Transverse colon (tissue), 4 donors: ENCODE measurements around the gene CCNF. TPM values are rescaled to one million over a fixed set of nuclear protein-coding genes. Genes with fewer than 3 reads are reported as not detected.

Source experiments
- DNase-seq: peaks from one replicate; pipeline ENCODE4 v3.0.0-alpha.2; 2019
- H3K27ac ChIP-seq, 4 donors: fragments of 200-600 bp; sonication (generic); 2 replicates each; pipeline ENCODE4 v1.5.1; 2016 to 2018; ENCODE audit warnings: inconsistent platforms in 4 of 4
- H3K27me3 ChIP-seq: fragments of 200-600 bp; sonication (generic); 2 replicates; pipeline ENCODE4 v1.5.1; 2017; ENCODE audit warnings: inconsistent platforms
- H3K36me3 ChIP-seq, 4 donors: fragments of 200-600 bp; sonication (generic); 2 replicates each; pipeline ENCODE4 v1.5.1; 2017 to 2019; ENCODE audit warnings: inconsistent platforms in 4 of 4
- H3K4me1 ChIP-seq, 4 donors: fragments of 200-600 bp; sonication (generic); 2 replicates each; pipeline ENCODE4 v1.5.1; 2017 to 2020; ENCODE audit warnings: inconsistent platforms in 4 of 4
- H3K4me3 ChIP-seq, 4 donors: fragments of 200-600 bp; sonication (generic); 1 replicate in 1 of 4; 2 replicates in 3 of 4; pipeline versions ENCODE4 v1.5.1 to v1.6.1; 2017 to 2019; ENCODE audit warnings: inconsistent platforms in 4 of 4
- H3K9me3 ChIP-seq, 2 donors: fragments of 200-600 bp; sonication (generic); 2 replicates each; pipeline ENCODE4 v1.5.1; 2017 to 2019; ENCODE audit warnings: inconsistent platforms in 2 of 2
- EP300 ChIP-seq: sonication (generic); formaldehyde crosslinking; IDR thresholded peaks from one replicate; pipeline ENCODE4 v1.6.1; 2017; ENCODE audit warnings: antibody characterized with exemption, low read depth
- POLR2A ChIP-seq: fragments of 450-650 bp; IDR thresholded peaks from one replicate; pipeline ENCODE4 v1.6.1; 2016; ENCODE audit warnings: antibody characterized with exemption, mild to moderate bottlenecking, moderate library complexity
- POLR2AphosphoS5 ChIP-seq, 3 donors: sonication (generic); formaldehyde crosslinking; IDR thresholded peaks; one replicate each; pipeline ENCODE4 v1.6.1; 2016; ENCODE audit warnings: antibody characterized with exemption in 3 of 3
- WGBS, 2 donors: methylation state at CpG; one replicate each; pipeline ENCODE4 v1.1.5; 2018; ENCODE audit warnings: low coverage in 1 of 2; 5-methylcytosine and 5-hydroxymethylcytosine counted together
- in situ Hi-C, 4 donors: fragments of 200-750 bp; cut with MboI; loops; one replicate each; pipeline versions ENCODE4 v1.15.0 to v1.15.1; 2017; ENCODE audit warnings: low sequenced_read_pairs in 3 of 4, low pct_ligation_motif_present in 1 of 4, low pct_unique_long_range_greater_than_20kb in 1 of 4
- intact Hi-C: fragments of 100-400 bp; cut with DNase I; formaldehyde crosslinking; loops from one replicate; pipeline ENCODE4 v1.15.1; 2023; ENCODE audit warnings: low total_unique reads
- total RNA-seq, 4 donors: library from RNA; depleted of rRNA; stranded (reverse); fragments of >200 nt; gene quantifications; one replicate each; pipeline ENCODE4 v1.1.0, GENCODE V29; 2016
- TF ChIP-seq, protein P1 (sequence below), 5 experiments: fragments of 200-600 bp in 3 of 5; fragments of 450-650 bp in 2 of 5; sonication (generic) in 3 of 5; IDR thresholded peaks; 1 replicate in 2 of 5; 2 replicates in 3 of 5; pipeline ENCODE4 v1.5.1; 2016 to 2017; ENCODE audit warnings: antibody characterized with exemption in 5 of 5, inconsistent platforms in 3 of 5, mild to moderate bottlenecking in 2 of 5, moderate library complexity in 1 of 5

Gene CCNF
- total RNA-seq, 4 donors from 2014 or later, result 0.75 to 24.9 (median 2.3) TPM

DNA sequence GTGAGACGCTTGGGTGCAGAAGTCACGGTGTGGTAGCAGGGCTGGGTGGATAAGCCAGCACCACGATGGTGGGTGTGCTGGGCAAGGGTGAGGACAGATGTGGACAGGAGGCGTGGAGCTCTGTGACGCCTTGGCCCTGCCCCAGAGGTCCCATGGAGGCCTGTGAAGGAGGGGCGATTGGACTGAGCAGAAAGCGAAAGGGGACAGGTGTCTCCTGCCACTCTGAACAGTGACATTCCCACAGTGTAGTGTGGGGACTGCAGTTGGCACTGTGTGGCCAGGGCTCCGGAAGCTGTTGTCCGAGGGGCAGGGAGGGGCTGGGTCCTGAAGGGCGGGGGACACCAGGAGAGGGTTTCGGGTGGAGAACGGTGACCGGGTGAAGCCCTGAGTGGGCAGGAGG, 53.0 kb downstream of the CCNF start:
- no peaks in the 10 kb centered on the region for H3K9me3 ChIP-seq
- H3K4me3 ChIP-seq, result no peak overlapping the region
- H3K4me1 ChIP-seq, result peaks cover 11 to 25% (median 16%) of the 10 kb centered on the region in 4 donors
- no peaks in the 10 kb centered on the region for H3K27me3 ChIP-seq
- peak overlapping the region; percentile 45 to 87 (median 67) for H3K27ac ChIP-seq
- WGBS, 2 donors, result 79 to 93% methylated on average over 3 to 13 of the region's 13 CpGs
- TF ChIP-seq POLR2AphosphoS5 (IDR thresholded peaks at IDR 0.05) (no peak), EP300 (no peak), POLR2A (no peak)
- TF ChIP-seq, protein P1, sequence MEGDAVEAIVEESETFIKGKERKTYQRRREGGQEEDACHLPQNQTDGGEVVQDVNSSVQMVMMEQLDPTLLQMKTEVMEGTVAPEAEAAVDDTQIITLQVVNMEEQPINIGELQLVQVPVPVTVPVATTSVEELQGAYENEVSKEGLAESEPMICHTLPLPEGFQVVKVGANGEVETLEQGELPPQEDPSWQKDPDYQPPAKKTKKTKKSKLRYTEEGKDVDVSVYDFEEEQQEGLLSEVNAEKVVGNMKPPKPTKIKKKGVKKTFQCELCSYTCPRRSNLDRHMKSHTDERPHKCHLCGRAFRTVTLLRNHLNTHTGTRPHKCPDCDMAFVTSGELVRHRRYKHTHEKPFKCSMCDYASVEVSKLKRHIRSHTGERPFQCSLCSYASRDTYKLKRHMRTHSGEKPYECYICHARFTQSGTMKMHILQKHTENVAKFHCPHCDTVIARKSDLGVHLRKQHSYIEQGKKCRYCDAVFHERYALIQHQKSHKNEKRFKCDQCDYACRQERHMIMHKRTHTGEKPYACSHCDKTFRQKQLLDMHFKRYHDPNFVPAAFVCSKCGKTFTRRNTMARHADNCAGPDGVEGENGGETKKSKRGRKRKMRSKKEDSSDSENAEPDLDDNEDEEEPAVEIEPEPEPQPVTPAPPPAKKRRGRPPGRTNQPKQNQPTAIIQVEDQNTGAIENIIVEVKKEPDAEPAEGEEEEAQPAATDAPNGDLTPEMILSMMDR (IDR thresholded peaks at IDR 0.05), result no peak
- intact Hi-C loops, result no loop called here
- in situ Hi-C loops, result loop anchor here in 3 of 4 donors (25.0 kb wide), 3 partner anchors 145 to 320 kb away; partner anchors contain the start of genes ABCA3 (in 2 of the 3), CASKIN1 (in 1 of the 3) and TRAF7 (in 1 of the 3)
- H3K36me3 ChIP-seq, result no peaks in the 10 kb centered on the region
- no peak for DNase-seq

GRCh38 chr16:2482708-2483534, 53.7 kb downstream of the CCNF start:
- TF ChIP-seq, protein P1 (IDR thresholded peaks at IDR 0.05), result no peak
- TF ChIP-seq POLR2A (no peak), EP300 (no peak), POLR2AphosphoS5 (IDR thresholded peaks at IDR 0.05) (no peak)
- 44 to 57% methylated on average over 7 to 32 of the region's 32 CpGs for WGBS, 2 donors
- H3K27me3 ChIP-seq, result no peaks in the 10 kb centered on the region
- peaks cover 11 to 28% (median 16%) of the 10 kb centered on the region in 4 donors for H3K4me1 ChIP-seq
- in situ Hi-C loops (loop anchor here in 3 of 4 donors (25.0 kb wide), 3 partner anchors 146 to 321 kb away; partner anchors contain the start of genes ABCA3 (in 2 of the 3), CASKIN1 (in 1 of the 3) and TRAF7 (in 1 of the 3)), intact Hi-C loops (no loop called here)
- peak; percentile 38 for DNase-seq
- peak overlapping the region in 1 of 4 donors; percentile 17 for H3K4me3 ChIP-seq
- H3K9me3 ChIP-seq, result no peaks in the 10 kb centered on the region
- H3K27ac ChIP-seq, result peak overlapping the region; percentile 45 to 87 (median 67)
- H3K36me3 ChIP-seq, result no peaks in the 10 kb centered on the region

GRCh38 chr16:2483939-2484897, 55.0 kb downstream of the CCNF start:
- 89 to 90% methylated on average over 3 to 16 of the region's 16 CpGs for WGBS, 2 donors
- no peaks in the 10 kb centered on the region for H3K27me3 ChIP-seq
- H3K4me3 ChIP-seq, result no peak overlapping the region
- peak overlapping the region in 2 of 4 donors; percentile 54 to 87 for H3K27ac ChIP-seq
- no peak for DNase-seq
- intact Hi-C loops, result no loop called here
- no peaks in the 10 kb centered on the region for H3K9me3 ChIP-seq
- peaks cover 11 to 28% (median 16%) of the 10 kb centered on the region in 4 donors for H3K4me1 ChIP-seq
- no peaks in the 10 kb centered on the region for H3K36me3 ChIP-seq
- in situ Hi-C loops, result loop anchor here in 3 of 4 donors (25.0 kb wide), 3 partner anchors 147 to 322 kb away; partner anchors contain the start of genes ABCA3 (in 2 of the 3), CASKIN1 (in 1 of the 3) and TRAF7 (in 1 of the 3)
- TF ChIP-seq EP300 (no peak), POLR2A (no peak), POLR2AphosphoS5 (IDR thresholded peaks at IDR 0.05) (no peak)
- TF ChIP-seq, protein P1 (IDR thresholded peaks at IDR 0.05), result no peak
